Measurements from ENCODE around the gene RRBP1. TPM values are rescaled to one million over a fixed set of nuclear protein-coding genes. Genes with fewer than 3 reads are reported as not detected.
"Not testable (repeated sequence)": the region's sequence is repeated elsewhere in the genome, so short reads cannot be mapped to it uniquely, and the experiment has no call there.

The RRBP1 gene
- total RNA-seq, 1 donor from 2014 or later: 459 TPM

GRCh38 chr20:17660667-17661066 is 21.4 kb downstream of the RRBP1 start:
- H3K27ac Mint-ChIP-seq (ENCODE audit: unreplicated experiment): peak overlapping the region; percentile 97
- TF ChIP-seq, protein P1, sequence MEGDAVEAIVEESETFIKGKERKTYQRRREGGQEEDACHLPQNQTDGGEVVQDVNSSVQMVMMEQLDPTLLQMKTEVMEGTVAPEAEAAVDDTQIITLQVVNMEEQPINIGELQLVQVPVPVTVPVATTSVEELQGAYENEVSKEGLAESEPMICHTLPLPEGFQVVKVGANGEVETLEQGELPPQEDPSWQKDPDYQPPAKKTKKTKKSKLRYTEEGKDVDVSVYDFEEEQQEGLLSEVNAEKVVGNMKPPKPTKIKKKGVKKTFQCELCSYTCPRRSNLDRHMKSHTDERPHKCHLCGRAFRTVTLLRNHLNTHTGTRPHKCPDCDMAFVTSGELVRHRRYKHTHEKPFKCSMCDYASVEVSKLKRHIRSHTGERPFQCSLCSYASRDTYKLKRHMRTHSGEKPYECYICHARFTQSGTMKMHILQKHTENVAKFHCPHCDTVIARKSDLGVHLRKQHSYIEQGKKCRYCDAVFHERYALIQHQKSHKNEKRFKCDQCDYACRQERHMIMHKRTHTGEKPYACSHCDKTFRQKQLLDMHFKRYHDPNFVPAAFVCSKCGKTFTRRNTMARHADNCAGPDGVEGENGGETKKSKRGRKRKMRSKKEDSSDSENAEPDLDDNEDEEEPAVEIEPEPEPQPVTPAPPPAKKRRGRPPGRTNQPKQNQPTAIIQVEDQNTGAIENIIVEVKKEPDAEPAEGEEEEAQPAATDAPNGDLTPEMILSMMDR (IDR thresholded peaks at IDR 0.05): no peak
- peaks cover 37% of the 10 kb centered on the region for H3K36me3 Mint-ChIP-seq (ENCODE audit: low read depth)
- H3K27me3 Mint-ChIP-seq (ENCODE audit: low read depth): no peaks in the 10 kb centered on the region
- H3K4me3 Mint-ChIP-seq (ENCODE audit: unreplicated experiment): no peak overlapping the region
- no peak for DNase-seq (ENCODE audit: low spot score)
- H3K9me3 Mint-ChIP-seq (ENCODE audit: low read depth): peaks cover 8% of the 10 kb centered on the region
- peaks cover 87% of the 10 kb centered on the region for H3K4me1 Mint-ChIP-seq (ENCODE audit: low read depth)

DNA sequence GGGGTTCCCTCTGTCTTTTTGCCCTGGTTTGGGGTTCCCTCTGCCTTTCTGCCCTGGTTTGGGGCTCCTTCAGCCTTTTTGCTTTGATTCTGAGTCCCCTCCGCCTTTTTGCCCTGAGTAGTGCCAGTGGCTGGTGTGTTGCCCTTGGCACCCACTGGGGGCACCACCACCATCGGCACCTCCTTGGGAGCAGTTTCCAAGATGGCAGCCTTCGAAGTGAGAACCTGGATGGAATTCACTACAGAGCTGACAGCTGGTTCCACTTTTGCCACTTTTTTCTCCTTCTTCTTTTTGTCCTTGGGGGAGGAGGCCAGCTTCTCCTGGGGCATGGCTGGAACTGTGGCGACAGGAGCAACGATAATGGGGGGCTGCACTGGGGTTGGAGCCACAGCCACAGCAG is 22.2 kb downstream of the RRBP1 start:
- DNase-seq (ENCODE audit: low spot score): no peak
- H3K27ac Mint-ChIP-seq (ENCODE audit: unreplicated experiment): peak overlapping the region; percentile 97
- H3K27me3 Mint-ChIP-seq (ENCODE audit: low read depth): no peaks in the 10 kb centered on the region
- TF ChIP-seq, protein P1 (IDR thresholded peaks at IDR 0.05): peak; percentile 22
- peaks cover 40% of the 10 kb centered on the region for H3K36me3 Mint-ChIP-seq (ENCODE audit: low read depth)
- H3K4me3 Mint-ChIP-seq (ENCODE audit: unreplicated experiment): no peak overlapping the region
- H3K9me3 Mint-ChIP-seq (ENCODE audit: low read depth): peaks cover 8% of the 10 kb centered on the region
- H3K4me1 Mint-ChIP-seq (ENCODE audit: low read depth): peaks cover 86% of the 10 kb centered on the region

- H3K27ac Mint-ChIP-seq (ENCODE audit: unreplicated experiment): peak overlapping the region; percentile 97
- H3K9me3 Mint-ChIP-seq (ENCODE audit: low read depth); H3K4me3 Mint-ChIP-seq (ENCODE audit: unreplicated experiment); DNase-seq (ENCODE audit: low spot score); H3K27me3 Mint-ChIP-seq (ENCODE audit: low read depth): not testable (repeated sequence)
- H3K36me3 Mint-ChIP-seq (ENCODE audit: low read depth): peaks cover 42% of the 10 kb centered on the region
- peaks cover 86% of the 10 kb centered on the region for H3K4me1 Mint-ChIP-seq (ENCODE audit: low read depth)
Observed at GRCh38 chr20:17659344-17659743, 22.7 kb downstream of the RRBP1 start.

DNA sequence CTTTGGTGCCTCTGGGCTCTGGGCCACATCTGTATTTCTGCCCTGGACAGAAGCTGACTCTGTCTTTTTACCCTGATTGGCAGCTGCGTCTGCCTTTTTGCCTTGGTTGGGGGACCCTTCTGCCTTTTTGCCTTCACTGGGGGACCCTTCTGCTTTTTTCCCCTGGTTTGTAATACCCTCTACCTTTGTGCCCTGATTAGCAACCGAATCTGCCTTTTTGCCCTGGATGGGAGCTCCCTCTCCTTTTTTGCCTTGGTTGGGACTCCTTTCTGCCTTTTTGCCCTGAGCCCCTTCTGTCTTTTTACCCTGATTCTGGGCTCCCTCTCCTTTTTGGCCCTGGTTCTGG is 23.4 kb downstream of the RRBP1 start:
- H3K9me3 Mint-ChIP-seq (ENCODE audit: low read depth): peaks cover 8% of the 10 kb centered on the region
- no peak for DNase-seq (ENCODE audit: low spot score)
- H3K36me3 Mint-ChIP-seq (ENCODE audit: low read depth): peaks cover 46% of the 10 kb centered on the region
- TF ChIP-seq, protein P1 (IDR thresholded peaks at IDR 0.05): no peak
- H3K27me3 Mint-ChIP-seq (ENCODE audit: low read depth): no peaks in the 10 kb centered on the region
- H3K4me1 Mint-ChIP-seq (ENCODE audit: low read depth): peaks cover 84% of the 10 kb centered on the region
- no peak overlapping the region for H3K4me3 Mint-ChIP-seq (ENCODE audit: unreplicated experiment)
- peak overlapping the region; percentile 77 for H3K27ac Mint-ChIP-seq (ENCODE audit: unreplicated experiment)

GRCh38 chr20:17657898-17658647 is 24.0 kb downstream of the RRBP1 start:
- peaks cover 47% of the 10 kb centered on the region for H3K36me3 Mint-ChIP-seq (ENCODE audit: low read depth)
- H3K27ac Mint-ChIP-seq (ENCODE audit: unreplicated experiment): peak overlapping the region; percentile 77
- H3K27me3 Mint-ChIP-seq (ENCODE audit: low read depth): no peaks in the 10 kb centered on the region
- H3K4me1 Mint-ChIP-seq (ENCODE audit: low read depth): peaks cover 78% of the 10 kb centered on the region
- DNase-seq (ENCODE audit: low spot score): no peak
- no peak overlapping the region for H3K4me3 Mint-ChIP-seq (ENCODE audit: unreplicated experiment)
- TF ChIP-seq, protein P1 (IDR thresholded peaks at IDR 0.05): no peak
- peaks cover 8% of the 10 kb centered on the region for H3K9me3 Mint-ChIP-seq (ENCODE audit: low read depth)
